ENCODE results near the gene PTRHD1.

Gene PTRHD1

DNA sequence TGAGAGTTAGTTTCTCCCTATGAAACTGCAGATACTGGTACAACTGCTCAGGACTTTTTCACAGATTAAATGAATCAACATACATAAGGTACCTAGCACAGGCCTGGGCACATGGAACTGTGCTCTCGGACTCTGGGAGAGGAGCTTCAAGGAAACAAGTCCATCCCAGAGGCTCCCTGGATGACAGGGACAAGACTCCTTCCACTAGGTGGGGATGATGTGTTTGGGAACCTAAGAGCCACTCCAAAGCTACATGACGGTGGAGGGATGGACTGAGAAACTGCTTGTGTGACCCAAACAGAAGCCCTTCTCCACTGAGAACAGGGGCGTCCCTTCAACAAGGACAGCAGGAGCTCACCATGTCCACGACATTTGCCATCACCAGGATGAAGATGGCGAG lies 37.2 kb upstream of the PTRHD1 start:
- peak; percentile 62 for DNase-seq (ENCODE audit: low spot score)

DNA sequence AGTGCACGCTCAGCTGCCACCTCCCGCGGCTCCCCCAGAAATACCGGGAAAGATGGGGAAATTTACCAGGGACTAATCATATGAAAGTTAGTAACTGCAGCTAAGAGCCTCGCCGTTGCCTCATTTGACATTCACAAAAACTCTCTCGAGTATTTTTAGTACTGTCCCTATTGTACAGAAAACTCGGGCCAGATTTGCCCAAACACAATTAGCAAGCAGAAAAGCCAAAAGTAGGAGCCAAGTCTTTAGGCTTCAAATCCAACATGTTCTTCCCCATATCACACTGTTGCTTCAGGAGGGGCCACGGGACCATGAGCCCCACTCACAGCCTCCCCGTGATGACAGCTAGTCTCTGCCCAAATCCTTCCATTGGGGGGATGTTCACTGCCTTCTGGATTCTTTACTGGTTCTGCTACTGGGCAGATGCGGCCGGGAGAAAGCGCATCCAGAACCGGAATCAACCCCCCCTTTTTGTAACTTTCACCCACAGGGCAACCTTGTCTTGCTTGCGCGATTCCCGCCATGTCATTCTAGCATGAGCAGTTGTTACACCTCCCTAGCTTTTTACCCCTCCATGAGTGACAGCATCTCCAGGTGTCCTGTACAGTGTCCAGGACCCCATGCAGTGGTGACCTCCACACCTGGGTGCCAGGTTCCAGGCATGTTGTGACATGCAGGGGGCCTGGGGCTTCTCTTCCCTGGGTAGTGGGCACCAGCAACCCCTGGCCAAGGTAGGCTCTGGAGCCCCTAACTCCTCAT lies 35.2 kb upstream of the PTRHD1 start:
- peak; percentile 53 for DNase-seq (ENCODE audit: low spot score)

- peak; percentile 86 for DNase-seq (ENCODE audit: low spot score)
Observed at GRCh38 chr2:24827321-24828237, 34.4 kb upstream of the PTRHD1 start.

DNA sequence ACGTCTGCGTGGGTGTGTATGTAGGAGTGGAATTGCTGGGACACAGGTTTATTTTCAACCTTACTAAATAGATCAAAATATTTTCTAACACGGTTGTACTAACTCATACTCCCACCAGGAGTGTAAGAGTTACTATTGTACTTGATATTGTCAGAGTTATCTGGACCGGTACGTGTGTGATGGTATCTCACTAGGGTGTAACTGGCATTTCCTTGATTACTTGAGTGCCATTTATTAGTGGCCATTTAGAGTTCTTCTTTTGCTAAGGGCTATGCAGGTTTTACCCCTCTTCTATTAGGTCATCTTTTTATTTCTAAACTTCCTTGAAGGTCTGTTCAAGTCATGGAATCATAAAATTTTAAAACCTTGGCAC lies 33.6 kb upstream of the PTRHD1 start:
- DNase-seq (ENCODE audit: low spot score): no peak

- DNase-seq (ENCODE audit: low spot score): peak; percentile 53
Observed at GRCh38 chr2:24825883-24826772, 32.9 kb upstream of the PTRHD1 start.

- peak; percentile 53 for DNase-seq (ENCODE audit: low spot score)
Observed at GRCh38 chr2:24824966-24825882, 32.0 kb upstream of the PTRHD1 start.

GRCh38 chr2:24824071-24824588 lies 30.9 kb upstream of the PTRHD1 start:
- DNase-seq (ENCODE audit: low spot score): peak; percentile 30

- no peak for DNase-seq (ENCODE audit: low spot score)
Observed at GRCh38 chr2:24822049-24822706, 29.0 kb upstream of the PTRHD1 start.

DNA sequence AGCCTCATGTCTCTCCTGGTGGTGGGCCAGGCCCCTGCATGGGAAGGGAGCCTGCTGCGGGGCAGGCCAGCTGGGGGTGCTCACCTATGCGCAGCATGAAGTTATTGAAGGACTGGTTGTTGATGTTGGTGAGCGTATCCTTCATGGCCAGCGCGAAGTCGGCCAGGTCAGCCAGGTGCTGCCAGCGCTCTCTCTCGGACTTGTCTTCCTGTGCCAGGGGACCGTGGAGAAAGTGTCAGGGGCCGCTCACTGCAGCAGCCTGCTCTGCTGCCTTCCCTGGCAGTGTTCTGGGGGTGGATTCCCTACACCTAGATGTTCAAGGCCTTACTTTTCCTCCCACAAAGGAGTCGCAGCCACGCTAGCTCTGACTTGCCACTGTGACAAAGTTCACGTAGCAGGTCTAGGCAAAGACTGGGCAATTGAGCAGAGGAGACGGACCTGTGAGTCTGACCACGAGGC lies 28.3 kb upstream of the PTRHD1 start:
- DNase-seq (ENCODE audit: low spot score): no peak

DNA sequence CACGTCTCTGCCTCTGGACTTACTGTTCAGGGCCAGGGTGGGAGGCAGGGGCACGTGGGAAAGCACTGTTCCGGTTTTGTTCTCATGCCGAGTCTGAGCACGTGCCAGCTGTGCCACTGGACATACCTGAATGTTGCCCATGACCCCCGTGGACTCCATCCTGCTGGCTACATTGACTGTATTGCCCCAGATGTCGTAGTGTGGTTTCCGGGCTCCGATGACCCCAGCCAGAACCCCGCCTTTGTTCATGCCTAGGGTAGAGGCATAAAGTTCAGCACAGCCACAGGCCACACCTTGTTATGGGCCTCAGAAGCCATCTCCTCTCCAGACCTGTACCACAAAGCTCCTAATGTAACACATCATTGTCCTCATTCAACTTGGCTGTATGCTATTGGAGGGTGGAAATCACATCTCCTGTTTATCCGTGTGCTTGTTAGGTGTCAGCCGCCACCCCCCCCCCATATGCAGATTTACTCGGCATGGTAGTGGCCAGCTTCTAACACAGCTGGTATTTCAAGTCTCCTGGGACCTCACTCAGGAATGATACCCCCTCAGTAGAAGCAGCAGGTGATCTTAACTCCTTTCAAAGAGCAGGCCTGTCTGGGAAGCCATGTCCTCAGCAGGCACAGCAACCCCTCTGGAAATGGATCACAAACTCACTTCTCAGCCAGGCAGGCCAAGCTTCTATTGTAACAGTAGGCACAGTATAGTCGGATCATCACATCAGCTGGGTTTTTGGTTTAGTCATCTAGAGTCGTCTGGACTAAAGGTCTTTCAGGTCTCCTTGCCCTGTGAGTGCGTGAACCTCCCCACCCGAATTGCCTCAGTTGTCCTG lies 27.6 kb upstream of the PTRHD1 start:
- DNase-seq (ENCODE audit: low spot score): no peak

GRCh38 chr2:24820175-24820513 lies 27.0 kb upstream of the PTRHD1 start:
- no peak for DNase-seq (ENCODE audit: low spot score)

DNA sequence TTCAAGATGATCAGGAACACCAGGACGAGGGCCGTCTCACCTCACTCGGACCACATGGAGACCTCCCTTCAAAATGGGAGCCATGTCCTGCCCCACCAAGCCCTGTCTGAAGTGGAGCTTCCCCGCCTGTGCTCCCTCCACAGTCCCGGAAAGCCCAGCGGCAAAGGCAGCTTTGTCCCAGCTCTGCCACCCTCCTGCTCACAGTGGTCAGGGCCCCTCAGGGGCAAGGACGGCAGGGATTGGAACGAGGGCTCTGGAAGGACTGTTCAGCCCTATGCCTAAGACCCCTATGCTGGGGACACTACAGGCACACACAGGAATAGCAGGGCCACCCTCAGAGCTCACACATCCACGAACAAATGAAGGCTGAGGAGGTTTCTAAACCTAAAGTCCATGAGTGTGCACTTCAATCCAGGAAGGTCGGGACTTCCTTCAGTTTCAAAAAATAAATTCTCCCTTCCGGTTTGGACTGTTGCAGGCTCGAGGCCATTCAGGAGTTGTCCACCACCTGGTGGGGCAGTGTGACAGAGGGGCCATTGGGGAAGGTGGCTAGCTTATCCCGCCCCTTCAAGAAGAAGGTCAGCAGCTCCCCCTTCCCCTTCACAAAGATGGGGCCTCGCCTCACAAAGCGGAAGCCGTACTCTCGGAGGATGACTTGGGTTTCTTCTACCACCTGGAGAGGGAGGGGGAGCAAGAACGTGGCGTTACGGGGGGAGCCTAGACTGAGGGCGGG lies 26.4 kb upstream of the PTRHD1 start:
- DNase-seq (ENCODE audit: low spot score): no peak

- no peak for DNase-seq (ENCODE audit: low spot score)
Observed at GRCh38 chr2:24818721-24819167, 25.6 kb upstream of the PTRHD1 start.

DNA sequence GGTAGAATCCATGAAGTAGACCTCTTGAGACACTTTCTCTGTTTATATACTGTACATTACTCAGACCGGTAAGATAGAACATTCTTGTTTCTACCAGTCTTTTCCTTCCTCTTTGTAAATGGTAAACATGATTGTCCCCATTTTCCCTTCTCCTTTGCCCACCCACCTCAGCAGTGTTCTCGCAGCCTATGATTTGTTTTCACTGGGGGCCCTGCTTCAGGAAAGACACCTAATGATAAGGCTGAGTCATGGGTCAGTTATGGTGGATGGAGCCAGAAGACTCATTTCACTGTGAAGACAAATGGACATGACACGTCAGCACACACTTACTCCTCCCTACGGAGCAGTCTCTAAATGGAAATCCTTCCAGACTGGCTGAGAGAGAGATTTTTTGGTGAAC lies 23.7 kb upstream of the PTRHD1 start:
- DNase-seq (ENCODE audit: low spot score): no peak

DNA sequence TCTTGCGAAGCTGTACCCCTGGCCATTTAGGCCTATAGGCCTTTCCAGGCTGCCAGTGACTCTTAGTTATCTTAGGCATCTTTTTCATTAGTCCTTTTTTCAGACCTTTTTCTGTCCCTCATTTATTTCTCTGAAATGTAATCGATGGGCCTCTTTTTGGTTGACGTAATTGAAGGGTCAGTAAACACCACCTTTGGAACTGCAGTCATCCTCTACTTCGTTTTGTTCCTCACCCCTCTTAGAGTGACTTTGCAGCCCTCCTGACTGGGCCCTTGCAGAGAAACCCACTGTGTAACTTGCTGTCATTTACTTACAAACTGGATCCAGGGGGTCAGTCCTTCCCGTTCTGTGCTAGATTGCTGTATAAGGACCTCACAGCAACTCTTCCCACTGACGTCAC lies 23.2 kb upstream of the PTRHD1 start:
- DNase-seq (ENCODE audit: low spot score): no peak

DNA sequence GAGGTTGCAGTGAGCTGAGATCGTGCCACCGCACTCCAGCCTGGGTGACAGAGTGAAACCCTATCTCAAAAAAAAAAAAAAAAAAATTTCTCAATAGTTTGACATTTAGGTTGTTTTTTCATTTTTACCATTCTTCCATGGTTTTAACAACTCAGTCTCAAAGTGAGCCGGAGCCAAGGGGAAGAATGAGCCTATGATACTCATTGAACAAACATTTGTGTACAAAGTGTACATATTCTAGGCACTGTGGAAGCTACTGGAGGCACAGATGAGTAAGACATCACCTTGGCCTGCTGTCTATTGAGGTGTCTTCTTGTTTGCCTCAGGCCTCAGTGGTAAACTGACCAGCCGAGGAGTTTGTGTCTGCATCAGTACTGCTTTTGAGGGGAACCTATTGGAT lies 22.0 kb upstream of the PTRHD1 start:
- DNase-seq (ENCODE audit: low spot score): no peak

- DNase-seq (ENCODE audit: low spot score): no peak
Observed at GRCh38 chr2:24814516-24814915, 21.3 kb upstream of the PTRHD1 start.

DNA sequence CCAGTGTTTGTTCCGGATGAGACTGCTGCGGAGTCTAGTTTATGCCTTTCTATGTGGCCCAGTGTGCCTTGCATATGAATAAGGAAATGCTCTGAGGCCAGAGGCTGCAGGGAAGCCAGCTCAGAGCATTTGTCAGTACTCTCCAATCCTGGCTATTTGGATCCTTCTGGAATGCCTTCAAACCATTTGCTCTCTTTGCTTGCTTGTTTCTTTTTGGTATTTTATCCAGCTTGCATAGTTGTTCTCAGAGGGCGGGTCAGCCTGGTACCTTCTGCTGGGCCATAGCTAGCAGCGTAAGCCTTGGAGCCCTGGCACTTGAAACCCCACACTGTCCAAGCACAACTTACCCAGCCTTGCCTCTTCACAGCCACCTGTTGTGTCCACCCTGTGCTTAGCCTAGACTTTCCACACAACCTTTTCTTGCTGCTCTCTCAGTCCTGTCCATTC lies 20.5 kb upstream of the PTRHD1 start:
- DNase-seq (ENCODE audit: low spot score): no peak
